Small intestine (tissue), 16 donors: Measurements from ENCODE around the gene MED13. TPM values are rescaled to one million over a fixed set of nuclear protein-coding genes. Genes with fewer than 3 reads are reported as not detected.

ENCODE experiments used
- DNase-seq, 2 donors: peaks; one replicate each; pipeline versions ENCODE4 v3.0.0 to v3.0.0-alpha.2; 2013
- FAIRE-seq: peaks from 2 replicates; lab custom pipeline; 2012; peaks lifted over from hg19 to GRCh38; lab: Jason Lieb, UNC
- H3K27ac ChIP-seq, 3 donors: one replicate each; pipeline ENCODE4 v1.5.1; 2013; ENCODE audit warnings: low read length in 2 of 3, mild to moderate bottlenecking in 2 of 3, control low read depth in 1 of 3, inconsistent platforms in 1 of 3, low read depth in 1 of 3, moderate library complexity in 1 of 3
- H3K27me3 ChIP-seq, 3 donors: one replicate each; pipeline ENCODE4 v1.6.1; 2013; ENCODE audit warnings: low read length in 3 of 3, inconsistent platforms in 1 of 3; ENCODE audit not compliant: control insufficient read depth in 3 of 3, insufficient read depth in 3 of 3
- H3K36me3 ChIP-seq, 3 donors: one replicate each; pipeline ENCODE4 v1.6.1; 2013; ENCODE audit warnings: low read length in 3 of 3, inconsistent platforms in 1 of 3, low read depth in 1 of 3, mild to moderate bottlenecking in 1 of 3, moderate library complexity in 1 of 3; ENCODE audit not compliant: control insufficient read depth in 3 of 3, insufficient read depth in 2 of 3
- H3K4me1 ChIP-seq, 3 donors: one replicate each; pipeline ENCODE4 v1.6.1; 2013; ENCODE audit warnings: low read length in 2 of 3, inconsistent platforms in 1 of 3, low read depth in 1 of 3, mild to moderate bottlenecking in 1 of 3, moderate library complexity in 1 of 3; ENCODE audit not compliant: control insufficient read depth in 3 of 3, insufficient read depth in 2 of 3
- H3K4me3 ChIP-seq, 3 donors: one replicate each; pipeline ENCODE4 v1.5.1; 2013; ENCODE audit warnings: low read length in 3 of 3, control low read depth in 1 of 3, inconsistent platforms in 1 of 3, low read depth in 1 of 3, mild to moderate bottlenecking in 1 of 3, moderate library complexity in 1 of 3
- H3K9me3 ChIP-seq, 2 donors: one replicate each; pipeline ENCODE4 v1.6.1; 2013; ENCODE audit warnings: low read depth in 1 of 2, low read length in 1 of 2; ENCODE audit not compliant: control insufficient read depth in 2 of 2, insufficient read depth in 1 of 2
- WGBS, 3 donors: extraction: QIAGEN DNeasy Blood & Tissue Kit; methylation state at CpG; one replicate each; pipeline ENCODE4 v1.1.7; 2013; 5-methylcytosine and 5-hydroxymethylcytosine counted together
- long read RNA-seq, 10 donors: transcript quantifications; one replicate each; lab custom pipeline, GENCODE V29; 2026
- polyA plus RNA-seq, 4 donors: library from polyadenylated mRNA; stranded (reverse) in 3 of 4; unstranded in 1 of 4; fragments of 200-250 nt in 3 of 4; fragments of 120-200 nt in 1 of 4; gene quantifications; one replicate each; pipeline versions ENCODE4 v1.2.1 to v1.2.3, GENCODE V29; 2013
- donor health status: healthy with polysubstance abuse.
- donor health status: control.
- donor health status: control.
- donor health status: Bipolar disorder and iron deficiency.
- donor health status: healthy.

MED13 gene
- 10 to 100 TPM in 1 of 4 donors, 1 to 10 TPM in 3; 7.3 to 29.8 (median 9.5) TPM for polyA plus RNA-seq
- long read RNA-seq, donor 1, result 0 reads
- long read RNA-seq, donor 2, result 0 reads
- long read RNA-seq, donor 3, partial matches to known transcripts, result 0 of 1 reads
- long read RNA-seq, donor 3, other reads (novel, unspliced or antisense), result 0 of 1 reads
- long read RNA-seq, donor 4, result 0 reads
- long read RNA-seq, donor 5, result 0 reads
- long read RNA-seq, donor 6, result 0 reads
- long read RNA-seq, donor 7, result 0 reads
- long read RNA-seq, donor 8, result 0 reads
- long read RNA-seq, donor 9, result 0 reads
- long read RNA-seq, donor 10, partial matches to known transcripts, result 0 of 1 reads
- long read RNA-seq, donor 10, other reads (novel, unspliced or antisense), result 0 of 1 reads

GRCh38 chr17:62064791-62065563, at the start of gene MED13:
Gene MED13, minus strand, starts transcription at chr17:62065278. Its CDS starts 73 bp downstream, at chr17:62065205.
- peaks cover 0 to 9% (median 2%) of the 10 kb centered on the region in 3 donors for H3K36me3 ChIP-seq
- peak within 1 kb of the TSS; percentile 91 to 100 (median 99) for H3K27ac ChIP-seq
- peak within 1 kb of the TSS; percentile 86 to 99 (median 91) for H3K4me3 ChIP-seq
- H3K4me1 ChIP-seq, result peaks cover 0 to 18% (median 2%) of the 10 kb centered on the region in 3 donors
- no peaks in the 10 kb centered on the region for H3K9me3 ChIP-seq
- DNase-seq, result peak; percentile 51 to 77
- 0% methylated on average over 35 to 78 of the region's 79 CpGs for WGBS, 3 donors
- no peak for FAIRE-seq
- no peaks in the 10 kb centered on the region for H3K27me3 ChIP-seq

GRCh38 chr17:62112229-62112628, 47.2 kb upstream of the MED13 start:
- Histone ChIP-seq H3K27ac (no peak overlapping the region), H3K27me3 (no peaks in the 10 kb centered on the region), H3K4me3 (no peak overlapping the region), H3K36me3 (no peaks in the 10 kb centered on the region), H3K9me3 (no peaks in the 10 kb centered on the region), H3K4me1 (peaks cover 0 to 12% (median 0%) of the 10 kb centered on the region in 3 donors)
- FAIRE-seq (no peak), DNase-seq (no peak)
- 59 to 75% (median 74%) methylated on average over 2 of the region's 2 CpGs for WGBS, 3 donors

GRCh38 chr17:62111562-62112171, 46.6 kb upstream of the MED13 start:
- Histone ChIP-seq H3K27me3 (no peaks in the 10 kb centered on the region), H3K9me3 (no peaks in the 10 kb centered on the region), H3K4me1 (peaks cover 0 to 13% (median 0%) of the 10 kb centered on the region in 3 donors), H3K4me3 (no peak overlapping the region), H3K27ac (peak overlapping the region in 1 of 3 donors; percentile 13), H3K36me3 (no peaks in the 10 kb centered on the region)
- WGBS, 3 donors, result 27 to 54% (median 47%) methylated on average over 7 of the region's 7 CpGs
- DNase-seq (peak; percentile 42 to 57), FAIRE-seq (no peak)

GRCh38 chr17:62110923-62111484, 45.9 kb upstream of the MED13 start:
- H3K27me3 ChIP-seq, result no peaks in the 10 kb centered on the region
- H3K27ac ChIP-seq, result no peak overlapping the region
- WGBS, 3 donors, result 50 to 71% (median 65%) methylated on average over 3 of the region's 3 CpGs
- DNase-seq (peak in 1 of 2 donors; percentile 34), FAIRE-seq (no peak)
- no peak overlapping the region for H3K4me3 ChIP-seq
- H3K36me3 ChIP-seq, result no peaks in the 10 kb centered on the region
- H3K4me1 ChIP-seq, result peaks cover 0 to 20% (median 2%) of the 10 kb centered on the region in 3 donors
- H3K9me3 ChIP-seq, result no peaks in the 10 kb centered on the region

GRCh38 chr17:62109924-62110323, 44.8 kb upstream of the MED13 start:
- 82 to 86% (median 82%) methylated on average over 4 of the region's 4 CpGs for WGBS, 3 donors
- H3K4me3 ChIP-seq, result no peak overlapping the region
- H3K4me1 ChIP-seq, result peaks cover 0 to 26% (median 2%) of the 10 kb centered on the region in 3 donors
- no peak for DNase-seq
- FAIRE-seq, result no peak
- H3K27me3 ChIP-seq, result no peaks in the 10 kb centered on the region
- H3K9me3 ChIP-seq, result no peaks in the 10 kb centered on the region
- no peak overlapping the region for H3K27ac ChIP-seq
- H3K36me3 ChIP-seq, result no peaks in the 10 kb centered on the region

- FAIRE-seq, result no peak
- 5 to 14% (median 8%) methylated on average over 2 of the region's 2 CpGs for WGBS, 3 donors
- H3K27ac ChIP-seq, result no peak overlapping the region
These were observed 44.4 kb upstream of the MED13 start for GRCh38 chr17:62109378-62109902.

GRCh38 chr17:62105861-62106260, 40.8 kb upstream of the MED13 start:
- peaks cover 0 to 28% (median 5%) of the 10 kb centered on the region in 3 donors for H3K4me1 ChIP-seq
- no peak overlapping the region for H3K4me3 ChIP-seq
- no peaks in the 10 kb centered on the region for H3K36me3 ChIP-seq
- FAIRE-seq (no peak), DNase-seq (no peak)
- no peaks in the 10 kb centered on the region for H3K27me3 ChIP-seq
- peak overlapping the region in 1 of 3 donors; percentile 6 for H3K27ac ChIP-seq
- no peaks in the 10 kb centered on the region for H3K9me3 ChIP-seq
- WGBS, 3 donors, result 24 to 72% (median 41%) methylated on average over 1 of the region's 1 CpG

More at GRCh38 chr17:62109378-62109902, 44.4 kb upstream of the MED13 start:
- peak; percentile 88 to 94 for DNase-seq
- H3K27me3 ChIP-seq, result no peaks in the 10 kb centered on the region
- no peaks in the 10 kb centered on the region for H3K9me3 ChIP-seq
- H3K36me3 ChIP-seq, result no peaks in the 10 kb centered on the region
- no peak overlapping the region for H3K4me3 ChIP-seq
- H3K4me1 ChIP-seq, result peaks cover 0 to 26% (median 2%) of the 10 kb centered on the region in 3 donors
